HG03378 (cell line): Measurements from ENCODE around the gene GPC1.

Source experiments
- ATAC-seq: cut with Tn5 transposase; IDR thresholded peaks from one replicate; pipeline ENCODE4 v1.9.1; 2021; ENCODE audit warnings: mild to moderate bottlenecking, moderate library complexity; ENCODE audit not compliant: unreplicated experiment

Gene GPC1

DNA sequence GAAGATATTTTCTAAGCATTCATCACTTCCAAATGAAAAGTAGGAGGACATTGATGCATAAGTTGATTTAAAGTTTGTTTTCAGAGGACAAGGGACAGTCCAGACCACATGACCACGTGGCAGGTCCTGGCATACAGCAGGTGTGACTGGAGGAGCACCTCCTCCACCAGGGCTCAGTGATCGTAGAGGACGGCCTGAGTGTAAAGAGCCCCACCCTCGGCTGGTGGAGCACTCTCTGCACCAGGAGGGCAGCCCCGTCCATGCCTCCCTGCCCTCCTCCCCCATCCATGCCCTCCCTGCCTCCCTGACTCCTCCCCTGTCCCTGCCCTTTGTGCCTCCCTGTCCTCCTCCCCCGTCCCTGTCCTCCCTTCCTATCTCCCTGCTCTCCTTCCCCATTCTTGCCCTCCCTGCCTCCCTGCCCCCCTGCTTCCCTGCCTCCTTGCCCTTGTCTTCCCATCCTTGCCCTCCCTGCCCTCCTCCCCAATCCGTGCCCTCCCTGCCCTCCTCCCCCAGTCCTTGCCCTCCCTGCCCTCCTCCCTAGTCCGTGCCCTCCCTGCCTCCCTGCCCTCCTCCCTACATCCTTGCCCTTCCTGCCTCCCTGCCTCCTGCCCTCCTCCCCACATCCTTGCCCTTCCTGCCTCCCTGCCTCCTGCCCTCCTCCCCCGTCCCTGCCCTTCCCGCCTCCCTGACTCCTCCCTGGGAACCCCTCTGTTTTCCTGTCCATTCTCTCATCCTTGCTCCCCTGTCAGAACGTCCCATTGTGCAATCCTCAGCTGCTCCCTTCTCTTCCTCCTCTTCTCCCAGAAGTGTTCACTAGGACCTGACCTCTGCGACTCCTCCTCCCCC is 74.4 kb downstream of the GPC1 start:
- ATAC-seq, result no peak

DNA sequence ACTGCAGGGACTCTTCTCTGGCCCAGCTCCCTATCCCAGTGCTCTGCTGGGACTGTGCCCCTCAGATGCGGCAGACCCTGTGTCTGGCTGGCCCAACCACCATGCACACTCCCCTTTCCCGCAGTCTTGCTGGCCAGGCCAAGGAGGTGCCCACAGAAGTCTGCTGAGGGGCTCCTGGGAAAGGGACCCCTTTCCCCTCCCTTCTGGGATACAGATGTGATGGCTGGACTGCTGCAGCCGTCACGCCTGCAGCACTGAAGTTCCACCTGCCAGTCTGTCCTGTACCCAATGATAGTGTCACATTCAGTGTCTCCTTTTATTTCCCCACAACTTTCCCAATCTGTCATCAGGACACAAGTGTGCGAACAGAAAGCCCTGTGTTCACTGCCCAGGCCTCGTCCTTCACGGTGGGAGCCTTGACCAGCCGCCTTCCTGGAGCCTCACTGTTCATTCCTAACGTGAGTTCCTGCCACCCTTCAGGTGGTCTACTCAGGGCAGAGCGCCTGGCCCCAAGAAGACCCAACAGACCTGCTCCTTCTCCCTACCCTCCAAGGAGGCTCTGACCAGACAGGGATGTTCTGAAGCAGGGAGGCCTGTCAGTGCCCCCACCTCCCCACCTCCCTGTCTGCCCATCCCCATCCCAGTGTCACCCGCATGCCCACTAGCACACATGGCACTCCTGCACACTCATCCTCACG is 75.2 kb downstream of the GPC1 start:
- ATAC-seq, result no peak

GRCh38 chr2:240511351-240512108 is 76.1 kb downstream of the GPC1 start:
- no peak for ATAC-seq

GRCh38 chr2:240512109-240512485 is 76.6 kb downstream of the GPC1 start:
- no peak for ATAC-seq

DNA sequence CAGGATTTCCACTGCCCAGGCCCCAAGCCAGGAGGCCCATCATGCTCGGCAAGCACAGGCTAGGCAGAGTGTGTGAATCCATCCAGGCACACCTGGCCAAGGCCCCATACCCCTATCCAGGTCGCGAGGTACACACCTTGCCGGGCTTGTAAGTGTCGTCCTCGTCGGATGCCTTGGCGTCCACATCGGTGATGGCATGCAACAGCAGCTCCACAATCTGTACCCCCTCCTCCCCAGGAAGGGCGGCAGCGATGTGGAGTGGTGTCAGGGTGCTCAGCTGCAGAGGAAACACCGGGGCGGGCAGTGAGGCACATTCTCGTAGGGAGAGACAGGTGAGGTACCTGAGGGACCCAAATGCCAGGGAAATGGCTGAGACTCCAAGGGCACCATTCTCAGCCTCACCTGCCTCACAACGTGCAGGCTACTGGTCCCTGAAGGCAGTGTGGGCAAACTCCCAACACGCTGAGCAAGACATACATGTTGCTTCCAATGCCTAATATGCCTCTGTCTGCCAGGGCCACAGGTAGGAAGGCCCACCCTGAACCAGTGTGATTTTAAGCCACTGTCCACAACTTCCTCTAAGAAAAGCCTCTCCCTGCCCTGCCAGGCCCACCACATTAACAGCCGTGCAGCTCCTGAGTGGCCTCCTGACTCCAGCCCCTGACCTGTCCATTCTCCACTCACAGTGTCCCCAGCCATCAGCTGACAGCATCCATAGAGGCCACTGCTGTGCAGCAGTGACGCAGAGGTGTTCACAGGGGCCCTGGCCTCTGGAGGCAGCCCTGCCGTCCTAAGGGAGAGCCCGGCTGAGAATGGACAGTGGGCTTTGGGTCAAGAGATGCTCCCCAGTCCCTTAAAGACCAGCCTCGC is 77.4 kb downstream of the GPC1 start:
- no peak for ATAC-seq

- ATAC-seq, result peak; percentile 89
Measured at GRCh38 chr2:240513549-240514287, 78.3 kb downstream of the GPC1 start.

DNA sequence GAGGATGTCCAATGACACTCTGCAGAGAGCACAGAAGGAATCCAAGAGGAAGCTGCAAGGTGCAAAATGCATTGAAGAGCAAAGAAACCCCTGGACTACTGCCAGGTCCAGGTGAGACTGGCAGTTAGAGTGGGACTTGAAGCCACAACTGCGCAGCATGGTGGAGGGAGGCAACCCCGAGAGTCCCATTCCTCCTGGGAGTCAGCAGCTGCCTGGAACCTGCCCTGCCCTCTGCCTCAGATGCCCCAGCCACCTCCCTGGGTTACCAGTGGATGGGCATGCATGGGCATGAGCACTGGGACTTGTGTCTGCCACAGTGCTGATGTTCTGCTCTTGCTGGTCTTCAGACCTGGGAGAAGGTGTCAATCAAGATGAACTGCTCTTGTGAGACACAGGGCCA is 79.2 kb downstream of the GPC1 start:
- no peak for ATAC-seq

DNA sequence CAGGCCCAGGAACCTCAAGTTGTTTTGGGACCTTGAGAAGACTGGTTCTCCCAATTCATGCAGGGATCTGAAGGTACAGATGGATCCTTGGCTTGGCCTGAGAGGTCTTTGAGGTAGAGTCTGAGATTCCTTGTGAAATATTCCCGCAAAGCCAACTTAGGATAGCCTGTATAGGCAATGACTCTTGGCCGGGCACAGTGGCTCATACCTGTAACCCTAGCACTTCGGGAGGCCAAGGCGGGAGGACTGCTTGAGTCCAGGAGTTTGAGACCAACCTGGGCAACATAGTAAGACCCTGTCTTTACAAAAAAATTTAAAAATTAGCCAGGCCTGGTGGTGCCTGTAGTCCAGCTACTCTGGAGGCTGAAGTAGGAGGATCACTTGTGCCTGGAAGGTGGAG is 81.9 kb downstream of the GPC1 start:
- ATAC-seq, result no peak
